H1 (cell line): ENCODE measurements around the gene B4GALNT1. TPM values are rescaled to one million over a fixed set of nuclear protein-coding genes. Genes with fewer than 3 reads are reported as not detected.

Experiments
- JUN ChIP-seq: IDR thresholded peaks from 2 replicates; pipeline ENCODE4 v1.6.1; 2011; ENCODE audit warnings: low read depth, mild to moderate bottlenecking, improper control_type of control experiment, low read length
- POLR2AphosphoS5 ChIP-seq: IDR thresholded peaks from 2 replicates; pipeline ENCODE4 v1.6.1; 2011; ENCODE audit warnings: low read depth, low read length
- POU5F1 ChIP-seq: IDR thresholded peaks from 2 replicates; pipeline ENCODE4 v1.6.1; 2011; ENCODE audit warnings: low read depth, mild to moderate bottlenecking, low read length, moderate library complexity
- SIX5 ChIP-seq: IDR thresholded peaks from 2 replicates; pipeline ENCODE4 v1.6.1; 2011; ENCODE audit warnings: mild to moderate bottlenecking, low read depth, low read length
- SP4 ChIP-seq: IDR thresholded peaks from 2 replicates; pipeline ENCODE4 v1.6.1; 2012; ENCODE audit warnings: low read length, inconsistent platforms
- TEAD4 ChIP-seq: IDR thresholded peaks from 2 replicates; pipeline ENCODE4 v1.6.1; 2012; ENCODE audit warnings: low read depth, low read length, inconsistent platforms, mixed read lengths
- polyA plus RNA-seq, 7 experiments: library from polyadenylated mRNA; depleted of rRNA in 3 of 7; stranded (reverse) in 5 of 7; unstranded in 2 of 7; fragments of >200 nt in 5 of 7; fragments of 200-250 nt in 2 of 7; gene quantifications; 1 replicate in 5 of 7; 2 replicates in 1 of 7; 4 replicates in 1 of 7; pipeline versions ENCODE4 v1.2.1 to v1.2.3, GENCODE V29; 2011 to 2013; ENCODE audit warnings: missing spikeins in 2 of 7, mixed read lengths in 2 of 7
- total RNA-seq: library from RNA; stranded (reverse); fragmentation: NEBNext Ultra II Directional; extraction: Animal tissue kit (Norgen Biotek cat#: 25700); gene quantifications from 2 replicates; pipeline ENCODE4 v1.2.1, GENCODE V29; 2021
- TF ChIP-seq, protein P1 (sequence below): IDR thresholded peaks from 2 replicates; pipeline ENCODE4 v1.6.1; 2011; ENCODE audit warnings: low read length, improper control_type of control experiment

B4GALNT1 gene
- total and polyA plus RNA-seq, 2 of the 8 experiments (the other 6 are each of a cell fraction or from before 2014, with no cell fraction given) = 1.5 to 2.3 TPM

- TF ChIP-seq, protein P1, sequence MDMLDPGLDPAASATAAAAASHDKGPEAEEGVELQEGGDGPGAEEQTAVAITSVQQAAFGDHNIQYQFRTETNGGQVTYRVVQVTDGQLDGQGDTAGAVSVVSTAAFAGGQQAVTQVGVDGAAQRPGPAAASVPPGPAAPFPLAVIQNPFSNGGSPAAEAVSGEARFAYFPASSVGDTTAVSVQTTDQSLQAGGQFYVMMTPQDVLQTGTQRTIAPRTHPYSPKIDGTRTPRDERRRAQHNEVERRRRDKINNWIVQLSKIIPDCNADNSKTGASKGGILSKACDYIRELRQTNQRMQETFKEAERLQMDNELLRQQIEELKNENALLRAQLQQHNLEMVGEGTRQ = no peak
- TF ChIP-seq TEAD4 (no peak), SP4 (no peak), JUN (no peak), SIX5 (no peak), POU5F1 (no peak), POLR2AphosphoS5 (no peak)
Measured at GRCh38 chr12:57581802-57582201, 51.2 kb downstream of the B4GALNT1 start (continued).
